Keratinocyte (primary cell): ENCODE data around the gene SERPINE2. TPM values are rescaled to one million over a fixed set of nuclear protein-coding genes. Genes with fewer than 3 reads are reported as not detected.

Source experiments
- DNase-seq: peaks from one replicate; pipeline ENCODE4 v3.0.0-alpha.2; 2011; ENCODE audit warnings: low read depth, missing footprints, low spot score
- FAIRE-seq: peaks from 2 replicates; lab custom pipeline; 2011; peaks lifted over from hg19 to GRCh38; lab: Jason Lieb, UNC
- H2AFZ ChIP-seq: 2 replicates; pipeline ENCODE4 v1.6.0; 2012; ENCODE audit warnings: low read length, control low read depth, inconsistent platforms; ENCODE audit not compliant: control insufficient read depth
- H3K27ac ChIP-seq: 2 replicates; pipeline ENCODE4 v1.5.1; 2011; ENCODE audit warnings: low read length; ENCODE audit not compliant: control insufficient read depth, insufficient read depth
- H3K27me3 ChIP-seq: 3 replicates; pipeline ENCODE4 v1.6.0; 2011; ENCODE audit warnings: low read length; ENCODE audit not compliant: control insufficient read depth, insufficient read depth; ENCODE audit errors: extremely low read depth
- H3K36me3 ChIP-seq, 2 experiments: 2 replicates in 1 of 2; 3 replicates in 1 of 2; pipeline ENCODE4 v1.5.1; 2011; ENCODE audit warnings: low read length in 2 of 2, mild to moderate bottlenecking in 1 of 2; ENCODE audit not compliant: control insufficient read depth in 2 of 2, insufficient read depth in 2 of 2; ENCODE audit errors: extremely low read depth in 1 of 2
- H3K4me1 ChIP-seq: 3 replicates; pipeline ENCODE4 v1.5.1; 2011; ENCODE audit warnings: low read length; ENCODE audit not compliant: control insufficient read depth, insufficient read depth; ENCODE audit errors: extremely low read depth
- H3K4me2 ChIP-seq: 3 replicates; pipeline ENCODE4 v1.6.0; 2011; ENCODE audit warnings: low read depth, low read length; ENCODE audit not compliant: control insufficient read depth, insufficient read depth; ENCODE audit errors: extremely low read depth
- H3K4me3 ChIP-seq, 3 experiments: fragments of 200-600 bp in 1 of 3; sonication (generic) in 1 of 3; 2 replicates in 2 of 3; 3 replicates in 1 of 3; pipeline ENCODE4 v1.5.1; 2011 to 2016; ENCODE audit warnings: low read length in 3 of 3, mild to moderate bottlenecking in 3 of 3, control low read depth in 2 of 3, inconsistent platforms in 1 of 3, low read depth in 1 of 3, mixed read lengths in 1 of 3, mixed run types in 1 of 3, moderate library complexity in 1 of 3; ENCODE audit not compliant: control insufficient read depth in 2 of 3, insufficient read depth in 2 of 3; ENCODE audit errors: extremely low read depth in 1 of 3
- H3K79me2 ChIP-seq: 2 replicates; pipeline ENCODE4 v1.6.0; 2012; ENCODE audit warnings: low read length; ENCODE audit not compliant: control insufficient read depth, insufficient read depth
- H3K9ac ChIP-seq: 3 replicates; pipeline ENCODE4 v1.6.0; 2011; ENCODE audit warnings: low read length; ENCODE audit not compliant: control insufficient read depth, insufficient read depth; ENCODE audit errors: extremely low read depth
- H3K9me1 ChIP-seq: 3 replicates; pipeline ENCODE4 v1.6.0; 2011; ENCODE audit warnings: low read length; ENCODE audit not compliant: control insufficient read depth, insufficient read depth; ENCODE audit errors: extremely low read depth
- H3K9me3 ChIP-seq: 2 replicates; pipeline ENCODE4 v1.5.1; 2012; ENCODE audit warnings: low read depth, low read length; ENCODE audit not compliant: control insufficient read depth
- H4K20me1 ChIP-seq: 3 replicates; pipeline ENCODE4 v1.6.0; 2011; ENCODE audit warnings: low read length; ENCODE audit not compliant: control insufficient read depth, insufficient read depth; ENCODE audit errors: extremely low read depth
- EZH2 ChIP-seq: IDR thresholded peaks from one replicate; pipeline ENCODE4 v1.6.1; 2012; ENCODE audit warnings: inconsistent platforms, mild to moderate bottlenecking, low read length, moderate library complexity
- dilution Hi-C: fragments of 300-500 bp; cut with MboI; formaldehyde crosslinking; loops from one replicate; pipeline ENCODE4 v1.7.0; 2020; ENCODE audit warnings: low sequenced_read_pairs; ENCODE audit not compliant: extremely low pct_ligation_motif_present
- polyA plus RNA-seq, 5 experiments: library from polyadenylated mRNA; depleted of rRNA in 3 of 5; stranded (reverse) in 3 of 5; stranded (forward) in 1 of 5; unstranded in 1 of 5; fragments of >200 nt; gene quantifications; 1 replicate in 1 of 5; 2 replicates in 3 of 5; 3 replicates in 1 of 5; pipeline versions ENCODE4 v1.2.1 to v1.2.3, GENCODE V29; 2011 to 2012; ENCODE audit warnings: missing spikeins in 2 of 5, low read depth in 1 of 5, low replicate concordance in 1 of 5
- TF ChIP-seq, protein P1 (sequence below), 3 experiments: IDR thresholded peaks in 1 of 3; conservative IDR thresholded peaks in 1 of 3; optimal IDR thresholded peaks in 1 of 3; 2 replicates in 2 of 3; 3 replicates in 1 of 3; pipeline versions ENCODE3 to v1.5.1; 2011; ENCODE audit warnings: low read length in 3 of 3, mild to moderate bottlenecking in 3 of 3, moderate library complexity in 2 of 3, control low read depth in 1 of 3, inconsistent platforms in 1 of 3; ENCODE audit not compliant: insufficient read depth in 2 of 3; ENCODE audit errors: extremely low read depth in 1 of 3

Gene SERPINE2
- polyA plus RNA-seq, 1 donor (not counting 4 experiments of a cell fraction or from before 2014, with no cell fraction given), result 306 TPM

DNA sequence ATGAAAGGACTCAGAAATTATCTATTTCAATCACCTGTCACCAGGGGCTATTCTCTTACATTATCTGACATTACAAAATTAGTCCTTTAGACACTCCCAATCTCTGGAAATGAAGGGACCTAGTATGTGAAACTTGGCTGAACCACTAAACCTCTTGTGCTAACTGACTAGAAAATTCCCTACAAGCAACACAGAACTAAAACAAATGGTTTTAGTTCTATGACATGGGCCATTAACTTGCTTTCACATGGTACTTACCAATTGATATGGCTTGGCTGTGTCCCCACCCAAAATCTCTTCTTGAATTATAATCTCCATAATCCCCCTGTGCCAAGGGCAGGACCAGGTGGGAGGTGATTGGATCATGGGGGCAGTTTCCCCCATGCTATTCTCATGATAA, 16.6 kb downstream of the SERPINE2 start:
- dilution Hi-C loops, result no loop called here
- Histone ChIP-seq H4K20me1 (peaks cover 8% of the 10 kb centered on the region), H3K4me2 (no peak overlapping the region), H3K27me3 (no peaks in the 10 kb centered on the region), H3K9me1 (no peaks in the 10 kb centered on the region), H3K4me1 (peaks cover under 1% of the 10 kb centered on the region), H2AFZ (no peak overlapping the region), H3K4me3 (no peak overlapping the region), H3K9me3 (no peaks in the 10 kb centered on the region), H3K27ac (no peak overlapping the region), H3K79me2 (peaks cover 84% of the 10 kb centered on the region), H3K36me3 (peaks cover 9 to 33% of the 10 kb centered on the region in 2 experiments), H3K9ac (no peak overlapping the region)
- no peak for DNase-seq
- TF ChIP-seq, protein P1, sequence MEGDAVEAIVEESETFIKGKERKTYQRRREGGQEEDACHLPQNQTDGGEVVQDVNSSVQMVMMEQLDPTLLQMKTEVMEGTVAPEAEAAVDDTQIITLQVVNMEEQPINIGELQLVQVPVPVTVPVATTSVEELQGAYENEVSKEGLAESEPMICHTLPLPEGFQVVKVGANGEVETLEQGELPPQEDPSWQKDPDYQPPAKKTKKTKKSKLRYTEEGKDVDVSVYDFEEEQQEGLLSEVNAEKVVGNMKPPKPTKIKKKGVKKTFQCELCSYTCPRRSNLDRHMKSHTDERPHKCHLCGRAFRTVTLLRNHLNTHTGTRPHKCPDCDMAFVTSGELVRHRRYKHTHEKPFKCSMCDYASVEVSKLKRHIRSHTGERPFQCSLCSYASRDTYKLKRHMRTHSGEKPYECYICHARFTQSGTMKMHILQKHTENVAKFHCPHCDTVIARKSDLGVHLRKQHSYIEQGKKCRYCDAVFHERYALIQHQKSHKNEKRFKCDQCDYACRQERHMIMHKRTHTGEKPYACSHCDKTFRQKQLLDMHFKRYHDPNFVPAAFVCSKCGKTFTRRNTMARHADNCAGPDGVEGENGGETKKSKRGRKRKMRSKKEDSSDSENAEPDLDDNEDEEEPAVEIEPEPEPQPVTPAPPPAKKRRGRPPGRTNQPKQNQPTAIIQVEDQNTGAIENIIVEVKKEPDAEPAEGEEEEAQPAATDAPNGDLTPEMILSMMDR (optimal IDR thresholded peaks at IDR 0.05 in 1 of 3, IDR thresholded peaks at IDR 0.05 in 1 of 3, conservative IDR thresholded peaks at IDR 0.05 in 1 of 3; ENCODE audit: extremely low read depth in 1 of 3, insufficient read depth in 2 of 3, low read length in 3 of 3), result no peak
- TF ChIP-seq EZH2, result no peak
- FAIRE-seq, result no peak

DNA sequence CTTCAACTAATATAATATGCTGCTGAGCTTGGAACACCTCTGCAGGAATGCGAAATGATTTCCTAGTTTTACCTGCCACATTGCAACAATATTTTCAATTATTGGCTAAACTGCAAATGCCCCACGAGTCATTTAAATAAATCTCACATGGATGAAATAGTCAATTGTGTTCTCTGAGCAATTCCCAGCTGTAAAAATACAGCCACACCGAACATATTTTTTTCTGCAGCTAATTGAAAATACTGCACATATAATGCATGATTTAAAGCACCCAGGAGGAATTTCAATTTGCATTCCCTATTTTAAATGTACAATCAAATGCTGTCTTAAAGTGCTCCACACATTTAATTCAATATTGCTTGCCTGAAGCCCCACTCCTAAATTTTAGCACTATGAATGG, 18.6 kb downstream of the SERPINE2 start:
- Histone ChIP-seq H4K20me1 (peaks cover 8% of the 10 kb centered on the region), H3K9ac (no peak overlapping the region), H3K79me2 (peaks cover 81% of the 10 kb centered on the region), H3K9me3 (no peaks in the 10 kb centered on the region), H3K4me3 (no peak overlapping the region), H3K4me1 (peaks cover 11% of the 10 kb centered on the region), H3K36me3 (peaks cover 9 to 32% of the 10 kb centered on the region in 2 experiments), H3K27ac (no peak overlapping the region), H3K9me1 (peaks cover 2% of the 10 kb centered on the region), H2AFZ (no peak overlapping the region), H3K27me3 (no peaks in the 10 kb centered on the region), H3K4me2 (no peak overlapping the region)
- dilution Hi-C loops, result no loop called here
- DNase-seq (no peak), FAIRE-seq (no peak)
- TF ChIP-seq, protein P1 (optimal IDR thresholded peaks at IDR 0.05 in 1 of 3, IDR thresholded peaks at IDR 0.05 in 1 of 3, conservative IDR thresholded peaks at IDR 0.05 in 1 of 3; ENCODE audit: extremely low read depth in 1 of 3, insufficient read depth in 2 of 3, low read length in 3 of 3), result no peak
- no peak for TF ChIP-seq EZH2
